ENCODE results near the gene TKT.

TKT gene

DNA sequence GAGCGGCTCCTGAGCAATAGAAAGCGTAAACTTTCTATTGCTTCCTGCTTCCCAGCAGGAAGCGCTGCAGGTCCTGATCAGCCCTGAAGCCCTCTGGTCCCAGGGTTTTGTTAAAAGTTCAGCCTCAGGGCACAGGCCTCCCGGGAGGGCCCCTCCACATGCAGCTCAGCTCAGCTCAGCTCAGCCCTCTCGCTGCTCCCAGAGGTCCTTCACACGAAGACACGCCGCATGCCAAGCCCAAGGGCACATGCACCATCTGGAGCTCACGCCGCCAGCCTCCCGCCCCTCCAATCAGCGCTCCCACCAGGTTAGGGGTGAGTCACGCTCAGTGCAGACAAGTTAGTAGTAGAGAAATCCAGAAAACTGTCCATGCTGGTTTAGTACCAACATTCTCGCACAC is 12.7 kb downstream of the TKT start:
- DNase-seq (ENCODE audit: extremely low spot score): no peak
- POLR2A ChIA-PET: no interaction called here
- CTCF ChIA-PET: no interaction called here
- TF ChIP-seq FOXK2 (IDR thresholded peaks at IDR 0.05) (no peak), L3MBTL2 (conservative IDR thresholded peaks at IDR 0.05) (peak; percentile 74)

DNA sequence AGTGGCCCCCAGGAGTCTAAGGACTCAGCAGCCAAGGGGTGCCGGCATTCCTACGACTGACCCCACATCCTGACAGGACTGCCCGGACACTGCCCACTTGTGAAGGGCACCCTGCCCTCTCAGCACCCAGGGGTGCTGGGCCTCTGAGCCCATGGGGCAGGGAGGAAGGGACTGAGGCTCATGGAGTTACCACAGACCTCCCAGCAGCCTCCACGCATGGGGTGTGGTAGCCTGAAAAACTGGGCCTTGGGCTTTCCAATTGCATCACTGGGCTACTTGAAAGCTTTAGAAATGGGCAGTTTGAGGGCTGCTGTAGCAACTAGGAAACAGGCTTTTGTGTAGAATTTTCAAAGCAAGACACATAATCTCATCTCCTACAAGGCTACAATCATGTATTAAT is 13.2 kb downstream of the TKT start:
- POLR2A ChIA-PET: no interaction called here
- no peak for DNase-seq (ENCODE audit: extremely low spot score)
- TF ChIP-seq FOXM1 (IDR thresholded peaks at IDR 0.05; ENCODE audit: borderline replicate concordance) (no peak), TARDBP (IDR thresholded peaks at IDR 0.05) (no peak), NFRKB (IDR thresholded peaks at IDR 0.05) (no peak), HDGF (IDR thresholded peaks at IDR 0.05; ENCODE audit: borderline replicate concordance) (no peak), ARNT (IDR thresholded peaks at IDR 0.05) (no peak), SUZ12 (IDR thresholded peaks at IDR 0.05) (no peak), L3MBTL2 (conservative IDR thresholded peaks at IDR 0.05) (no peak), FOXA1 (IDR thresholded peaks at IDR 0.05) (no peak), BHLHE40 (IDR thresholded peaks at IDR 0.05; ENCODE audit: borderline replicate concordance) (no peak), FOXK2 (IDR thresholded peaks at IDR 0.05) (no peak), LEF1 (IDR thresholded peaks at IDR 0.05; ENCODE audit: borderline replicate concordance) (no peak), ELF4 (IDR thresholded peaks at IDR 0.05) (no peak), CTBP1 (IDR thresholded peaks at IDR 0.05; ENCODE audit: borderline replicate concordance) (no peak), SP1 (IDR thresholded peaks at IDR 0.05) (no peak), ZNF384 (IDR thresholded peaks at IDR 0.05) (no peak)
- TF ChIP-seq, protein P1, sequence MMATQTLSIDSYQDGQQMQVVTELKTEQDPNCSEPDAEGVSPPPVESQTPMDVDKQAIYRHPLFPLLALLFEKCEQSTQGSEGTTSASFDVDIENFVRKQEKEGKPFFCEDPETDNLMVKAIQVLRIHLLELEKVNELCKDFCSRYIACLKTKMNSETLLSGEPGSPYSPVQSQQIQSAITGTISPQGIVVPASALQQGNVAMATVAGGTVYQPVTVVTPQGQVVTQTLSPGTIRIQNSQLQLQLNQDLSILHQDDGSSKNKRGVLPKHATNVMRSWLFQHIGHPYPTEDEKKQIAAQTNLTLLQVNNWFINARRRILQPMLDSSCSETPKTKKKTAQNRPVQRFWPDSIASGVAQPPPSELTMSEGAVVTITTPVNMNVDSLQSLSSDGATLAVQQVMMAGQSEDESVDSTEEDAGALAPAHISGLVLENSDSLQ (IDR thresholded peaks at IDR 0.05): no peak
- CTCF ChIA-PET: no interaction called here

DNA sequence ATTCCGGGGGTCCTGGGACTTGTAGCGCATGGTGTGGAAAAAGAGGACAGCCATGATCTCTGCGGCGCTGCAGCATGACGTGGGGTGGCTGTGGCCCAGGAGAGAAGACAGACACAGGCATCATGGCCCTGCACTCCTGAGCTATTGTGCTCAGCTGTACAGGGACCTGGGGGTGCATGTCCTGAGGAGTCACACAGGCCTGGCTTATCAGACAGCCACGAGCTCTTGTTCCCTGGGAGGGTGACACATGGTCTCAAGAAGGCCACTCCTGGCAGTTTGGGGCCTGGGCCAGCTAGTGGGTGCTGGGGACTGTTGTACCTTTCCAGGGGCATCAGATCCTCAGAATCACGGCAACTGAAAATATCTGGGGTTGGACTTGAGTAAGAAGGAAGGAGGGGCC is 13.7 kb downstream of the TKT start:
- ChIA-PET CTCF (no interaction called here), POLR2A (no interaction called here)
- TF ChIP-seq ARNT (IDR thresholded peaks at IDR 0.05) (no peak), SUZ12 (IDR thresholded peaks at IDR 0.05) (no peak), TARDBP (IDR thresholded peaks at IDR 0.05) (no peak), ELF4 (IDR thresholded peaks at IDR 0.05) (no peak), FOXK2 (IDR thresholded peaks at IDR 0.05) (no peak), FOXM1 (IDR thresholded peaks at IDR 0.05; ENCODE audit: borderline replicate concordance) (no peak), FOXA1 (IDR thresholded peaks at IDR 0.05) (no peak), HDGF (IDR thresholded peaks at IDR 0.05; ENCODE audit: borderline replicate concordance) (no peak), NFRKB (IDR thresholded peaks at IDR 0.05) (no peak), ZNF384 (IDR thresholded peaks at IDR 0.05) (no peak), L3MBTL2 (conservative IDR thresholded peaks at IDR 0.05) (no peak), BHLHE40 (IDR thresholded peaks at IDR 0.05; ENCODE audit: borderline replicate concordance) (no peak)
- TF ChIP-seq, protein P1 (IDR thresholded peaks at IDR 0.05): no peak
- no peak for DNase-seq (ENCODE audit: extremely low spot score)

DNA sequence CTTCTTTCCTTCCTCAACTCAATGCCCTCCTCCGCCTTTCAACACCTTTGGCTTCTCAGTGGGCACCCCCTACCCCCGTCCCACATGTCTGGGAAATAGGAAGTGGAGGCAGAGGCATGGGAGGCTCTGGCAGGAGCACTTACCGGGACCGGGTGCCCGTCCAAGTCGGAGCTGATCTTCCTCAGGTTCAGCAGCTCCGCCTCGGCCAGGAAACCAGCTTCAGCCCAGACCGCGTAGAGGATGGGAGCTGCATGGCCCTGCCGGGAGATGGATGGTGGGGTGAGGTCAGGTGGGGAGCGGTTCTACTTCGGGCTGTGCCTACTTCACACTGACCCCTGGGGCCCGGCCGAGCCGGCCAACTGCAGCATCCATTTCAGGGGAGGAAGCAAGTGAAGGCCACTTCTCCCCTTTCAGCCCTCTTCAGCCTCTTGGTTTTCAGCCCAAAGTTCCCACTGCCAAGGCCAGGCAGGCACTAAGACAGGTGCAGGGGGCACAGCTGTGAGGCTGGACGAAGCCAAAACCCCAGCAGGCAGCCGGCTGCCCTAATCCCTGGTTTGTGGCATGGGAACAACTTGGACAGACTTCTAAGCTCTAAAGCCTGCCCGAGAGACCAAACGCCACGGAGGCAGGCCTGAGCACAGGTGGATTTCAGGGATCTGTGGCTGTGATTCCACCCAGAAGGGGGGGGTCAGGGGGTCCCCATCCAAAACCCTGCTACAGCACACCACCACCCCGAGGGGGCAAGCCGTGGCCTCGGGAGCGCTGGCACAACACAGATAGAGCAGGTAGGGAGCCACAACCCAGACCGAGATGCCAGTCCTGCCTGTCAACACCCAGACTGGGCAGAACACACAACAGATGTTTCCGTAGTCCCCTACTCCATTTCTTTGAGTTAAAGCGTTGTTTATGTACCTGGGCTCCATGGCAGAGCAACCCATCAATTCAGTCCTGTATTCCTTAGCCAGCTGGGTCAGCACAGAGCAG is 14.5 kb downstream of the TKT start:
- ChIA-PET CTCF (interaction anchor here (0.6 kb wide), 1 partner anchor 65 kb away, joined by 8 read pairs; no protein-coding TSS in a partner anchor), POLR2A (no interaction called here)
- DNase-seq (ENCODE audit: extremely low spot score): no peak
- TF ChIP-seq BHLHE40 (IDR thresholded peaks at IDR 0.05; ENCODE audit: borderline replicate concordance): no peak
- TF ChIP-seq, protein P1 (IDR thresholded peaks at IDR 0.05): no peak
- no peak for TF ChIP-seq SP1 (IDR thresholded peaks at IDR 0.05)
- no peak for TF ChIP-seq HDGF (IDR thresholded peaks at IDR 0.05; ENCODE audit: borderline replicate concordance)
- no peak for TF ChIP-seq ZNF384 (IDR thresholded peaks at IDR 0.05)
- no peak for TF ChIP-seq TARDBP (IDR thresholded peaks at IDR 0.05)
- TF ChIP-seq ELF4 (IDR thresholded peaks at IDR 0.05): no peak
- TF ChIP-seq NFRKB (IDR thresholded peaks at IDR 0.05): no peak
- no peak for TF ChIP-seq CTBP1 (IDR thresholded peaks at IDR 0.05; ENCODE audit: borderline replicate concordance)
- no peak for TF ChIP-seq SUZ12 (IDR thresholded peaks at IDR 0.05)
- no peak for TF ChIP-seq LEF1 (IDR thresholded peaks at IDR 0.05; ENCODE audit: borderline replicate concordance)
- no peak for TF ChIP-seq FOXA1 (IDR thresholded peaks at IDR 0.05)
- no peak for TF ChIP-seq ARNT (IDR thresholded peaks at IDR 0.05)
- no peak for TF ChIP-seq L3MBTL2 (conservative IDR thresholded peaks at IDR 0.05)
- TF ChIP-seq FOXK2 (IDR thresholded peaks at IDR 0.05): no peak

DNA sequence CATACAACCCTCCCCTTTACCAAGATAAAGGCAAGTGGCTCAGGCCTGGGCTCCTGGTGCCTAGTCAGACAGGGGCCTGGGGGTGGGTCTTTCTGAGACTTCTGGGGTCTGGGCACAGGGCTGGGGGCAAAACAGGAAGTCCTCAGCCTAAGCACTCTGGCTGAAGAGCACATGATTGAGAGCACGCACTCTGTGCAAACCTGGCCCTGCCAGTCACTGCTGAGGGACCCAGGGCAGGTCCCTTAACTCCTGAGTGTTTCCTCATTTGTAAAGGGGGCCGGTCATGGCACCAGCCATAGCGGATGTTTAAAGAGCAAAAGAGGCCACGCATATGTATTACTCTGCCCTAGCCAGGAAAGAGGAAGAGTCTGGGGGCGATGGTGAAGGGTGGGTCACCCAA is 16.0 kb downstream of the TKT start:
- DNase-seq (ENCODE audit: extremely low spot score): no peak
- ChIA-PET CTCF (interaction anchor here (0.8 kb wide), 1 partner anchor 20 kb away, joined by 3 read pairs; no protein-coding TSS in a partner anchor), POLR2A (no interaction called here)
- TF ChIP-seq LEF1 (IDR thresholded peaks at IDR 0.05; ENCODE audit: borderline replicate concordance) (no peak), FOXK2 (IDR thresholded peaks at IDR 0.05) (no peak), ELF4 (IDR thresholded peaks at IDR 0.05) (no peak), ARNT (IDR thresholded peaks at IDR 0.05) (no peak)

DNA sequence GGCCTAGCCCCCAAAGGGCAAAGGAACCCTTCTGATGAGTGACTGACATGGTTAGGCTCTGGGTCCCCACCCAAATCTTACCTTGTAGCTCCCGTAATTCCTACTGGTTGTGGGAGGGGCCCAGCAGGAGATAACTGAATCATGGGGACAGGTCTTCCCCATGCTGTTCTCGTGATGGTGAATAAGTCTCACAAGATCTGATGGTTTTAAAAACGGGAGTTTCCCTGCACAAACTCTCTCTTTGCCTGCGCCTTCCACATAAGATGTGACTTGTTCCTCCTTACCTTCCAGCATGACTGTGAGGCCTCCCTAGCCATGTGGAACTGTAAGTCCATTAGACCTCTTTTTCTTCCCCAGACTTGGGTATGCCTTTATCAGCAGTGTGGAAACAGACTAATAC is 16.9 kb downstream of the TKT start:
- ChIA-PET CTCF (no interaction called here), POLR2A (no interaction called here)
- no peak for TF ChIP-seq NFRKB (IDR thresholded peaks at IDR 0.05)
- no peak for TF ChIP-seq ZNF384 (IDR thresholded peaks at IDR 0.05)
- TF ChIP-seq SUZ12 (IDR thresholded peaks at IDR 0.05): no peak
- no peak for TF ChIP-seq FOXA1 (IDR thresholded peaks at IDR 0.05)
- TF ChIP-seq, protein P1 (IDR thresholded peaks at IDR 0.05): no peak
- no peak for TF ChIP-seq FOXM1 (IDR thresholded peaks at IDR 0.05; ENCODE audit: borderline replicate concordance)
- no peak for TF ChIP-seq BHLHE40 (IDR thresholded peaks at IDR 0.05; ENCODE audit: borderline replicate concordance)
- TF ChIP-seq TARDBP (IDR thresholded peaks at IDR 0.05): no peak
- TF ChIP-seq ARNT (IDR thresholded peaks at IDR 0.05): no peak
- TF ChIP-seq HDGF (IDR thresholded peaks at IDR 0.05; ENCODE audit: borderline replicate concordance): no peak
- no peak for TF ChIP-seq LEF1 (IDR thresholded peaks at IDR 0.05; ENCODE audit: borderline replicate concordance)
- no peak for TF ChIP-seq ELF4 (IDR thresholded peaks at IDR 0.05)
- TF ChIP-seq L3MBTL2 (conservative IDR thresholded peaks at IDR 0.05): no peak
- no peak for TF ChIP-seq CTBP1 (IDR thresholded peaks at IDR 0.05; ENCODE audit: borderline replicate concordance)
- TF ChIP-seq FOXK2 (IDR thresholded peaks at IDR 0.05): no peak
- no peak for DNase-seq (ENCODE audit: extremely low spot score)
